Astrocyte (in vitro differentiated cells and primary cell): ENCODE measurements around the gene CCSER1.

Experiments used
- CTCF ChIP-seq: IDR thresholded peaks from 2 replicates; pipeline ENCODE4 v1.5.1; 2011; ENCODE audit warnings: low read depth, mild to moderate bottlenecking, inconsistent platforms, low read length, moderate library complexity; ENCODE audit not compliant: insufficient read depth
- EZH2 ChIP-seq: IDR thresholded peaks from 2 replicates; pipeline ENCODE4 v1.6.1; 2012; ENCODE audit warnings: mild to moderate bottlenecking, low read length, inconsistent platforms; ENCODE audit not compliant: insufficient read depth

GRCh38 chr4:90190525-90190924 is 63.3 kb downstream of the CCSER1 start:
- no peak for TF ChIP-seq CTCF
- TF ChIP-seq EZH2, result no peak
